Measurements from ENCODE around the gene PRPF6. TPM values are rescaled to one million over a fixed set of nuclear protein-coding genes. Genes with fewer than 3 reads are reported as not detected.

PRPF6 gene
- total RNA-seq, 4 donors from 2014 or later = 70.7 to 93.0 (median 83.9) TPM

- H3K9me3 ChIP-seq = no peaks in the 10 kb centered on the region
- no peak overlapping the region for H3K27ac ChIP-seq
- H3K4me1 ChIP-seq = peaks cover 50% of the 10 kb centered on the region
- no peaks in the 10 kb centered on the region for H3K36me3 ChIP-seq
- DNase-seq (ENCODE audit: low spot score in 2 of 2) = no peak
- H3K27me3 ChIP-seq = peaks cover 17% of the 10 kb centered on the region
- H3K4me3 ChIP-seq = no peak overlapping the region
- TF ChIP-seq EP300 (IDR thresholded peaks at IDR 0.05) (no peak), CTCF (IDR thresholded peaks at IDR 0.05) (no peak), POLR2AphosphoS5 (IDR thresholded peaks at IDR 0.05) (no peak), POLR2A (IDR thresholded peaks at IDR 0.05) (no peak)
- 88% methylated on average over 4 of the region's 6 CpGs for WGBS
Measured at GRCh38 chr20:64081624-64081964, 100.7 kb downstream of the PRPF6 start.

- H3K9me3 ChIP-seq = no peaks in the 10 kb centered on the region
- no peak for TF ChIP-seq POLR2A (IDR thresholded peaks at IDR 0.05)
- TF ChIP-seq POLR2AphosphoS5 (IDR thresholded peaks at IDR 0.05) = no peak
- no peak overlapping the region for H3K4me3 ChIP-seq
- 36% methylated on average over 13 of the region's 13 CpGs for WGBS
- no peak for DNase-seq (ENCODE audit: low spot score in 2 of 2)
- no peaks in the 10 kb centered on the region for H3K36me3 ChIP-seq
- peaks cover 17% of the 10 kb centered on the region for H3K27me3 ChIP-seq
- H3K27ac ChIP-seq = no peak overlapping the region
- peaks cover 46% of the 10 kb centered on the region for H3K4me1 ChIP-seq
Measured at GRCh38 chr20:64082126-64082731, 101.3 kb downstream of the PRPF6 start.

Other genes starting within 250 kb of the PRPF6 start
- gene LIME1, start 244.5 kb upstream of the PRPF6 start, total RNA-seq = 10 to 100 TPM; 12.2 to 36.5 (median 16.9) TPM
- 100 to 1,000 TPM in 3 of 4 donors, 10 to 100 TPM in 1; 96.9 to 118 (median 107) TPM for gene SLC2A4RG, start 241.4 kb upstream of the PRPF6 start, total RNA-seq
- 1 to 10 TPM; 3.4 to 5.1 (median 4.4) TPM for gene ZBTB46, start 149.9 kb upstream of the PRPF6 start, total RNA-seq
- not detected for gene ABHD16B, start 119.6 kb upstream of the PRPF6 start, total RNA-seq
- gene TPD52L2, start 115.9 kb upstream of the PRPF6 start, total RNA-seq = 10 to 100 TPM; 66.5 to 87.4 (median 74.1) TPM
- gene DNAJC5, start 86.0 kb upstream of the PRPF6 start, total RNA-seq = 10 to 100 TPM; 36.4 to 62.0 (median 53.7) TPM
- 10 to 100 TPM; 32.3 to 80.1 (median 52.5) TPM for gene UCKL1, start 24.7 kb upstream of the PRPF6 start, total RNA-seq
- 10 to 100 TPM; 17.7 to 32.4 (median 24.3) TPM for gene ZNF512B, start 11.2 kb upstream of the PRPF6 start, total RNA-seq
- 10 to 100 TPM in 2 of 4 donors, 1 to 10 TPM in 2; 7.2 to 15.8 (median 9.6) TPM for gene SAMD10, start 1.5 kb upstream of the PRPF6 start, total RNA-seq
- 1 to 10 TPM; 1.1 to 5.1 (median 1.8) TPM for gene C20orf204, start 55.0 kb downstream of the PRPF6 start, total RNA-seq
- gene SOX18, start 68.5 kb downstream of the PRPF6 start, total RNA-seq = 1 to 10 TPM in 3 of 4 donors, under 1 TPM in 1; 0.79 to 8.7 (median 3.3) TPM
- 10 to 100 TPM in 3 of 4 donors, 1 to 10 TPM in 1; 8.6 to 27.9 (median 13.2) TPM for gene TCEA2, start 82.1 kb downstream of the PRPF6 start, total RNA-seq
- 10 to 100 TPM; 14.8 to 18.4 (median 16.2) TPM for gene RGS19, start 98.4 kb downstream of the PRPF6 start, total RNA-seq
- gene OPRL1, start 99.0 kb downstream of the PRPF6 start, total RNA-seq = under 1 TPM; 0.45 to 0.68 (median 0.52) TPM
- gene LKAAEAR1, start 103.3 kb downstream of the PRPF6 start, total RNA-seq = not detected
- gene NPBWR2, start 126.4 kb downstream of the PRPF6 start, total RNA-seq = not detected
- gene MYT1, start 183.3 kb downstream of the PRPF6 start, total RNA-seq = under 1 TPM in 1 of 4 donors, not detected in 3; 0.34 TPM

Measured in suprapubic skin (tissue), 4 donors.